Activated naive CD8-positive, alpha-beta T cell treated with anti-CD3 and anti-CD28 coated beads, Interleukin-2, amount 50 U/mL, for 16 hours (primary cell): Measurements from ENCODE around the gene GJD3.
"Not testable (repeated sequence)": the region's sequence is repeated elsewhere in the genome, so short reads cannot be mapped to it uniquely, and the experiment has no call there.

Experiments
- DNase-seq: peaks from one replicate; pipeline ENCODE4 v3.0.0-alpha.2; 2020; ENCODE audit warnings: low read depth, low spot score

Gene GJD3, protein sequence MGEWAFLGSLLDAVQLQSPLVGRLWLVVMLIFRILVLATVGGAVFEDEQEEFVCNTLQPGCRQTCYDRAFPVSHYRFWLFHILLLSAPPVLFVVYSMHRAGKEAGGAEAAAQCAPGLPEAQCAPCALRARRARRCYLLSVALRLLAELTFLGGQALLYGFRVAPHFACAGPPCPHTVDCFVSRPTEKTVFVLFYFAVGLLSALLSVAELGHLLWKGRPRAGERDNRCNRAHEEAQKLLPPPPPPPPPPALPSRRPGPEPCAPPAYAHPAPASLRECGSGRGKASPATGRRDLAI

GRCh38 chr17:40364121-40364861 lies at the start of gene GJD3:
GJD3 (minus strand) TSS chr17:40364737; CDS start chr17:40363815, 922 bp downstream.
- no peak for DNase-seq

- DNase-seq = not testable (repeated sequence)
These were observed 49.8 kb upstream of the GJD3 start for GRCh38 chr17:40414312-40414711.

GRCh38 chr17:40412880-40413279 lies 48.3 kb upstream of the GJD3 start:
- no peak for DNase-seq

DNA sequence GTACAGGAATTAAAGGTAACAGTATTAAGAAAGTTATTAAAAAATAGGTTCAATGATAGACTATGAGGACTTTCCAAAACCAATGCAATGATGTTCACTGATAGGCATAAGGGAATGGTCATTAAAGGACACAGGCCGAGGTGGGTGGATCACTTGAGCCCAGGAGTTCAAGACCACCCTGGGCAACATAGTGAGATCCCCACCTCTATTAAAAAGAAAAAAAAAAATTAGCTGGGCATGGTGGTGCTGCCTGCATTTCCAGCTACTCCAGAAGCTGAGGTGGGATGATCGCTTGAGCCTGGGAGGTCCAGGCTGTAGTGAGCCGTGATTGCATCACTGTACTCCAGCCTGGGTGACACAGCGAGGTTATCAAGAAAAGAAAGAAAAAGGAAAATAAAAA lies 47.3 kb upstream of the GJD3 start:
- DNase-seq = no peak

DNA sequence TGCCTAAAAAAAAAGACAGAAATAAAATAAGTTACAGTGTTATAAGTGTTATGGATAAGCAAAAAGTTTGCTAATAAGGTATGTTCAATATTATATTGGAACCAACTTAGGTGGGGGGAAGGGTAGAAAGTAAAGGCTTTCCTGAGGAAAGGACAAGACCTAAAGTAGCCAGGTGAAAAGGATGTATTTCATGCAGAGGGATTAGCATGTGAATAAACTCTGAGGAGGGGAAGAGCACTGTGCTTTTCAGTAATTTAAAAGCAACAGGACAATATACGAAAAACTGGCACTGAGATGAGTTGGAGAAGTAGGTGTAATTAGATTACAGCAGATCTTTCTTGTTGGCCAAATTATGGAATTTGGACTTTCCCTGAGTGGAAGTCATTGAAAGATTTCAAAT lies 45.5 kb upstream of the GJD3 start:
- no peak for DNase-seq

DNA sequence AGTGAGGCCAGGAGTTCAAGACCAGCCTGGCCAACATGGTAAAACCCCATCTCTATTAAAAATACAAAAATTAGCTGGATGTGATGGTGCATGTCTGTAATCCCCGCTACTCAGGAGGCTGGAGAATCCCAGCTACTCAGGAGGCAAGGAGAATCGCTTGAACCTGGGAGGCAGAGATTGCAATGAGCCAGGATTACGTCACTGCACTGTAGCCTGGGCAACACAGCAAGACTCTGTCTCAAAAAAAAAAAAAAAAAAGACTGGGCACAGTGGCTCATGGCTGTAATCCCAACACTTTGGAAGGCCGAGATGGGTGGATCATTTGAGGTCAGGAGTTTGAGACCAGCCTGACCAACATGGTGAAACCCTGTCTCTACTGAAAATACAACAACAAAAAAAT lies 45.0 kb upstream of the GJD3 start:
- DNase-seq = not testable (repeated sequence)

DNA sequence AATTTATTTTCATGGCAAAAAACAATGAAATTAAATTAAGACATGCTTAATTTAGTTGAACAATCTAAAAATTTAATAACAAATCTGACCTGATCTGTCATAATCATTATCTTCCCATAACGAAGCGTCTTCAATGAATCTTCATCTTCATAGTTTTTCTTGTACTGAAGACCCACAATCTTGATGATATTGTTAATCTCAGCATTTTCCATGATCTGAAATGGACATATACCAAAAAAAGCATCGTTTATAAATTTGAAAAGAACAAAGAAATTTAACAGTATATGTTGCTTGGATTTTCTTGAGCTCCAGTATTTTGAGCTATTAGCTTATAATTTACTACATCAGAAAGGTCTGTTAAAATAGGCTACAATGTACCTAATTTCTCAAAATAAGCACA lies 42.9 kb upstream of the GJD3 start:
- DNase-seq = no peak

DNA sequence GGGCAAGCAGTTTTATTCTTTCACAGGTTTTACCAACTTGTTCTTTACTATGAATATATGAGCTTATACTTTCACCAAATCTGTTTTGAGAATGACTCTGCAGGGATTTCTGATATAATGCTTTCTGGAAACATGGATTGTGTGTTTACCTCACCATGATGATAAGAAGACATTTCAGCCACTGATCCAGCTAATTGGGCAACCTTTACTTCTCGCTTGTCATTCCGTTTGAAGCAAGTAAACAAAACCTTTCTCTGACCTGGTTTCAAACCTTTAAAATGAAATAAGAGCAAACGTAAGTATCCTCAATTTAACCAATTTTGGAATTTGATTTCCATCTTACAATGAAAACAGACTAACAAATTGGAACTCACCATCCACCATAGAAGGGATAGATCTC lies 39.5 kb upstream of the GJD3 start:
- DNase-seq = no peak

DNA sequence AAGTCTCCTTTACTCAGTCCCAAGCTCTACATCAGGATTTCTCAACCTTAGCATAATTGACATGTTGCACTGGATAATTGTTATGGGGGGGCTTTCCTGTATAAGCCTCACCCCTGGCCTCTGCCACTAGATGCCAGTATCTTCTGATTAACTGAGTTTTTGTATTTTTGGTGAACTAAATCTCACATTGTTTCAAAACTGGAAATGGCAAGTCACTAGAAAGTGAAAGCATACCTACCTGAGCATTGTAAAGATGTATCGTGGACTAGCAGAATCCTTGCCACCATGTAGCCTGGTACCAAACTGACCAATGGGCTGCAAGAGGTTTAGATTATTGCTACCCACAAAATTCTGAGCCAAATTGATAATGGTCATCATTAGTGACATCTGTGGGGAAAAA lies 38.1 kb upstream of the GJD3 start:
- no peak for DNase-seq

DNA sequence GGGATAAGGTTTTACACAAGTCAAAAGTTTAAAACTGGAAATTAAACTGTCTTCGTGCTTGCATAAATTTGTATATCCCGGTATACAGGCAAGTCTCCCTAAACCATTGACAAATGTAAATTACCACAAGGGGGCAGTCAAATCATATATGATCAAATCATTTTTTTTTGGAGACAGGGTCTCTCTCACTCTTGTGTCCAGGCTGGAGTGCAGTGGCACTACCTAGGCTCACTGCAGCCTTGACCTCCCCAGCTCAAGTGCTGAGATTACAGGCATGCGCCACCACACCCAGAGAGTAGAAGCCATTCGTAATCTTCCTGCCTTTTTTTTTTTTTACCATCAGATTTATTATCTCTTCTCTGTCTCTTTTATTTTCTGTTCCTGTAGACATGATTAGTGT lies 34.6 kb upstream of the GJD3 start:
- no peak for DNase-seq

DNA sequence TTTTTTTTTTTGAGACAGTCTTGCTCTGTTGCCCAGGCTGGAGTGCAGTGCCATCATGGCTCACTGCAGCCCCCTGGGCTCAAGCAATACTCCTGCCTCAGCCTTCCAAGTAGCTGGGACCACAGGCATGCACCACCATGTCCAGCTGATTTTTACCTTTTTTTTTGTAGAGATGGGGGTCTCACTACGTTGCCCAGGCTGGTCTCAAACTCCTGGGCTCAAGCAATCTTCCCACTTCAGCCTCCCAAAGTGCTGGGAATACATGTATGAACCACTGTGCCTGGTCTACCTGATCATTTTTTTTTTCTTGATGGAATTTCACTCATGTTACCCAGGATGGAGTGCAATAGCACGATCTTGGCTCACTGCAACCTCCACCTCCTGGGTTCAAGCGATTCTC lies 22.0 kb upstream of the GJD3 start:
- not testable (repeated sequence) for DNase-seq

DNA sequence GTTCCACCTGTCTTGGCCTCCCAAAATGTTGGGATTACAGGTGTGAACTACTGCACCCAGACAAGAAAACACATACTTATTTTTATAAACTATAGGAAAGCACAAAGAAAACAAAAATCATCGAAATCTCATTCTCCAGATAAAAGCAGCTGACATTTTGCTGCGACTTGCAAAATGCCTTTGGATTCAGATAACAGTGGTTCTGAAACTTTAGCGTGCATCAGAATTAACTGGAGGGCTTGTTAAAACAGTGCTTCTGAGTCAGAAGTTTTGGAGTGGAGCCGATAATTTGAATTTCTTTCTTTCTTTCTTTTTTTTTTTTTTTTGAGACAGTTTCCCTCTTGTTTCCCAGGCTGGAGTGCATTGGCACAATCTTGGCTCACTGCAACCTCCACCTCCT lies 17.7 kb upstream of the GJD3 start:
- no peak for DNase-seq

DNA sequence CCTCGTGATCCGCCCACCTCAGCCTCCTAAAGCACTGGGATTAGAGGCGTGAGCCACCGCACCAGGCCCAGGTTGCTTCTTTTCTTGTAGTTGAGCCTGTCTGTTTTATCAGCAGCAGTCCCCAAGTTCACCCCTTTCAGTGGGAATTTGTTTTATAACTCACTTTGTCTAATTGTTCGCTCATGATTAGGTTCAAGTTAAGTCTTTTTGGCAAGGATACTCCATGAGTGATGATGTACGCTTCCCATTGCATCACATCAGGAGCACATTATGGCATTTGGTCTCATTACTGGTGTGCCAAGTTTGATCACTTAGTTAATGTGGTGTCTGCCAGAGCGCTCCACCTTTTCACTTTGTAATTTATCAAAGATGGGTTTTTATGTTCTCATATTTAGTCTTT lies 14.4 kb upstream of the GJD3 start:
- no peak for DNase-seq

- DNase-seq = no peak
These were observed 13.3 kb upstream of the GJD3 start for GRCh38 chr17:40377832-40378231.

- not testable (repeated sequence) for DNase-seq
These were observed 12.0 kb upstream of the GJD3 start for GRCh38 chr17:40376541-40376940.

DNA sequence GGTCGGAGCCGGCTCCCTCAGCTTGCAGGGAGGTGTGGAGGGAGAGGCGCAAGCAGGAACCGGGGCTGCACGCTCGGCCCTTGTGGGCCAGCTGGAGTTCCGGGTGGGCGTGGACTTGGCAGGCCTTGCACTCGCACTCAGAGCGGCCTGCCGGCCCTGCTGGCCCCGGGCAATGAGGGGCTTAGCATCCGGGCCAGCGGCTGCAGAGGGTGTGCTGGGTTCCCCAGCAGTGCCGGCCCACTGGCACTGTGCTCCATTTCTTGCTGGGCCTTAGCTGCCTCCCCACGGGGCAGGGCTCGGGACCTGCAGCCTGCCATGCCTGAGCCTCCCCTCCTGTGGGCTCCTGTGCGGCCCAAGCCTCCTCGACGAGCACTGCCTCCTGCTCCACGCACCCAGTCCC lies 11.2 kb upstream of the GJD3 start:
- not testable (repeated sequence) for DNase-seq

GRCh38 chr17:40374821-40375498 lies 10.4 kb upstream of the GJD3 start:
- no peak for DNase-seq

DNA sequence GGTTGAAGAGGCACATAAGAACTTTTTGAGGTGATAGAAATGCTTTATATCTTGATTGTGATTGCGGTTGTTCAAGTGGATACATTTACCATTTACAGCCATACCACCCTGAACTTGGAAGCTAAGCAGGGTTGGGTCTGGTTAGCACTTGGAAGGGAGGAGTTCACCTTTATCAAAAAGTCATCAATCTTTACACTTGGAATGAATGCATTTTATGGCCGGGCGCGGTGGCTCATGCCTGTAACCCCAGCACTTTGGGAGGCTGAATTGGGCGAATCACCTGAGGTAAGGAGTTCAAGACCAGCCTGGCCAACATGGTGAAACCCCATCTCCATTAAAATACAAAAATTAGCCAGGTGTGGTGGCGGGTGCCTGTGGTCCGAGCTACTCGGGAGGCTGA lies 9.5 kb upstream of the GJD3 start:
- DNase-seq = no peak

- DNase-seq = no peak
These were observed 8.8 kb upstream of the GJD3 start for GRCh38 chr17:40373324-40373723.

GRCh38 chr17:40372644-40373043 lies 8.1 kb upstream of the GJD3 start:
- not testable (repeated sequence) for DNase-seq

DNA sequence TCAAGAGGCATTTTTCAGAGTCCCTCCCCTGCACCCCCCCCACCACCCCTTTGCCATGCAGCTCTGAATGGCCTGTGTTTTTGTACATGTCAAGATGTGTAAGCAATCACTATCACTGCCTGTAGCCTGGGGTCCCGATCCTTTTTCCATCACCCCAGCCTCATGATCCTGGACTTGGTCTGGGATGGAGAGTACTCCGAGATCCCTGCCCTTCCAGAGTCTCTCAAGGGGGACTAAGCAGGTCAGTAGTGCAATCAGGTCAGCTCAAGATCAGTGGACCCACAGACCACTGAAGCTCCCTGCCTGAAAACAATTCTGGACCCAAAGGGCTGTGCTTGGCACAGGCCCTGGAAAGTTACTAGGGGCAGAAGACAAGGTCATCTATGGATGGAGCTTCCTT lies 7.5 kb upstream of the GJD3 start:
- DNase-seq = no peak

- no peak for DNase-seq
These were observed 6.9 kb upstream of the GJD3 start for GRCh38 chr17:40371261-40371929.
